K562 (cell line): Measurements from ENCODE around the gene IFT172.
"Not testable (repeated sequence)": the region's sequence is repeated elsewhere in the genome, so short reads cannot be mapped to it uniquely, and the experiment has no call there.

ENCODE experiments used
- FOXK2 ChIP-seq, 2 experiments: fragments of 450-650 bp; IDR thresholded peaks in 1 of 2; conservative IDR thresholded peaks in 1 of 2; 2 replicates each; pipeline ENCODE4 v1.6.1; 2016; ENCODE audit warnings: low read depth in 2 of 2, mild to moderate bottlenecking in 1 of 2
- TF ChIP-seq, protein P1 (sequence below): fragments of 450-650 bp; IDR thresholded peaks from 2 replicates; pipeline ENCODE4 v1.7.1; 2018; ENCODE audit warnings: mild to moderate bottlenecking, low read depth; ENCODE audit not compliant: partially characterized antibody
- TF ChIP-seq, protein P2 (sequence below), 3 experiments: IDR thresholded peaks in 2 of 3; conservative IDR thresholded peaks in 1 of 3; 2 replicates each; pipeline ENCODE4 v1.5.1; 2011 to 2012; ENCODE audit warnings: low read length in 3 of 3, mild to moderate bottlenecking in 3 of 3, control low read depth in 2 of 3, improper control_type of control experiment in 1 of 3, inconsistent platforms in 1 of 3, low read depth in 1 of 3, mixed read lengths in 1 of 3, moderate library complexity in 1 of 3; ENCODE audit not compliant: insufficient read depth in 2 of 3

DNA sequence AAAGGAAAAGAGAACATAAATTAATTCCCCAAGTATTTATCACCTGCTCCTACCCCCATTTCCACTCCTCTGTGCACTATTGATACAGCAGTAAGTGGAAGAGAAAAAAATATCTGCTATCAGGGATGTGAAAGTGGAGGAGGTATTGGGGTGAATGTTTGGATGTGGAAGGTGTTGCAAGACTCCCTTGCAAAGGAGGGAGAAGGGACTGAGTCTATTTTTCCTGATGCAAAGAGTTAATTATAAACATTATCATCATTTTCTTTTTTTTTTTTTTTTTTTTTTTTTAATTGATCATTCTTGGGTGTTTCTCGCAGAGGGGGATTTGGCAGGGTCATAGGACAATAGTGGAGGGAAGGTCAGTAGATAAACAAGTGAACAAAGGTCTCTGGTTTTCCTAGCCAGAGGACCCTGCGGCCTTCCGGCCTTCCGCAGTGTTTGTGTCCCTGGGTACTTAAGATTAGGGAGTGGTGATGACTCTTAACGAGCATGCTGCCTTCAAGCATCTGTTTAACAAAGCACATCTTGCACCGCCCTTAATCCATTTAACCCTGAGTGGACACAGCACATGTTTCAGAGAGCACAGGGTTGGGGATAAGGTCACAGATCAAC is 49.4 kb upstream of the IFT172 start:
- TF ChIP-seq FOXK2 (conservative IDR thresholded peaks at IDR 0.05 in 1 of 2, IDR thresholded peaks at IDR 0.05 in 1 of 2; ENCODE audit: low read depth in 2 of 2), result peak; percentile 48 to 50; a peak in 2 of 4 replicates
- TF ChIP-seq, protein P1, sequence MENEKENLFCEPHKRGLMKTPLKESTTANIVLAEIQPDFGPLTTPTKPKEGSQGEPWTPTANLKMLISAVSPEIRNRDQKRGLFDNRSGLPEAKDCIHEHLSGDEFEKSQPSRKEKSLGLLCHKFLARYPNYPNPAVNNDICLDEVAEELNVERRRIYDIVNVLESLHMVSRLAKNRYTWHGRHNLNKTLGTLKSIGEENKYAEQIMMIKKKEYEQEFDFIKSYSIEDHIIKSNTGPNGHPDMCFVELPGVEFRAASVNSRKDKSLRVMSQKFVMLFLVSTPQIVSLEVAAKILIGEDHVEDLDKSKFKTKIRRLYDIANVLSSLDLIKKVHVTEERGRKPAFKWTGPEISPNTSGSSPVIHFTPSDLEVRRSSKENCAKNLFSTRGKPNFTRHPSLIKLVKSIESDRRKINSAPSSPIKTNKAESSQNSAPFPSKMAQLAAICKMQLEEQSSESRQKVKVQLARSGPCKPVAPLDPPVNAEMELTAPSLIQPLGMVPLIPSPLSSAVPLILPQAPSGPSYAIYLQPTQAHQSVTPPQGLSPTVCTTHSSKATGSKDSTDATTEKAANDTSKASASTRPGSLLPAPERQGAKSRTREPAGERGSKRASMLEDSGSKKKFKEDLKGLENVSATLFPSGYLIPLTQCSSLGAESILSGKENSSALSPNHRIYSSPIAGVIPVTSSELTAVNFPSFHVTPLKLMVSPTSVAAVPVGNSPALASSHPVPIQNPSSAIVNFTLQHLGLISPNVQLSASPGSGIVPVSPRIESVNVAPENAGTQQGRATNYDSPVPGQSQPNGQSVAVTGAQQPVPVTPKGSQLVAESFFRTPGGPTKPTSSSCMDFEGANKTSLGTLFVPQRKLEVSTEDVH, result not testable (repeated sequence)
- TF ChIP-seq, protein P2, sequence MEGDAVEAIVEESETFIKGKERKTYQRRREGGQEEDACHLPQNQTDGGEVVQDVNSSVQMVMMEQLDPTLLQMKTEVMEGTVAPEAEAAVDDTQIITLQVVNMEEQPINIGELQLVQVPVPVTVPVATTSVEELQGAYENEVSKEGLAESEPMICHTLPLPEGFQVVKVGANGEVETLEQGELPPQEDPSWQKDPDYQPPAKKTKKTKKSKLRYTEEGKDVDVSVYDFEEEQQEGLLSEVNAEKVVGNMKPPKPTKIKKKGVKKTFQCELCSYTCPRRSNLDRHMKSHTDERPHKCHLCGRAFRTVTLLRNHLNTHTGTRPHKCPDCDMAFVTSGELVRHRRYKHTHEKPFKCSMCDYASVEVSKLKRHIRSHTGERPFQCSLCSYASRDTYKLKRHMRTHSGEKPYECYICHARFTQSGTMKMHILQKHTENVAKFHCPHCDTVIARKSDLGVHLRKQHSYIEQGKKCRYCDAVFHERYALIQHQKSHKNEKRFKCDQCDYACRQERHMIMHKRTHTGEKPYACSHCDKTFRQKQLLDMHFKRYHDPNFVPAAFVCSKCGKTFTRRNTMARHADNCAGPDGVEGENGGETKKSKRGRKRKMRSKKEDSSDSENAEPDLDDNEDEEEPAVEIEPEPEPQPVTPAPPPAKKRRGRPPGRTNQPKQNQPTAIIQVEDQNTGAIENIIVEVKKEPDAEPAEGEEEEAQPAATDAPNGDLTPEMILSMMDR (IDR thresholded peaks at IDR 0.05 in 2 of 3, conservative IDR thresholded peaks at IDR 0.05 in 1 of 3; ENCODE audit: insufficient read depth in 2 of 3, low read depth in 1 of 3, low read length in 3 of 3), result not testable (repeated sequence)
